Pancreas (tissue), 10 donors: ENCODE results near the gene ZC3H4. TPM values are rescaled to one million over a fixed set of nuclear protein-coding genes. Genes with fewer than 3 reads are reported as not detected.

ENCODE experiments used
- ATAC-seq, 4 donors: fragments of 200-7000 bp; cut with Tn5 transposase; one replicate each; pipeline versions ENCODE4 v1.8.0 to v1.9.1; 2020; ENCODE audit warnings: mild to moderate bottlenecking in 4 of 4, moderate library complexity in 4 of 4
- DNase-seq, 6 donors: peaks; one replicate each; pipeline ENCODE4 v3.0.0-alpha.2; 2020
- FAIRE-seq: peaks from 2 replicates; lab custom pipeline; 2012; peaks lifted over from hg19 to GRCh38; lab: Jason Lieb, UNC
- H3K27ac ChIP-seq, 4 donors: fragments of 200-600 bp; sonication (generic); 1 replicate in 3 of 4; 2 replicates in 1 of 4; pipeline versions ENCODE4 v1.5.0 to v1.8.0; 2020
- H3K27me3 ChIP-seq, 4 donors: fragments of 200-600 bp; one replicate each; pipeline ENCODE4 v1.8.0; 2021
- H3K36me3 ChIP-seq, 3 donors: fragments of 200-600 bp; sonication (generic) in 1 of 3; one replicate each; pipeline versions ENCODE4 v1.5.0 to v1.8.0; 2020 to 2021
- H3K4me1 ChIP-seq, 3 donors: fragments of 200-600 bp; one replicate each; pipeline ENCODE4 v1.8.0; 2021
- H3K4me3 ChIP-seq, 4 donors: fragments of 200-600 bp; sonication (generic) in 2 of 4; one replicate each; pipeline versions ENCODE4 v1.5.0 to v1.8.0; 2020 to 2021
- H3K9me3 ChIP-seq, 4 donors: fragments of 200-600 bp; one replicate each; pipeline ENCODE4 v1.8.0; 2021
- CTCF ChIP-seq, 4 donors: fragments of 200-600 bp; sonication (generic) in 3 of 4; IDR thresholded peaks; one replicate each; pipeline versions ENCODE4 v1.5.0 to v1.8.0; 2021; ENCODE audit warnings: antibody characterized with exemption in 4 of 4
- WGBS, 2 donors: extraction: QIAGEN DNeasy Blood & Tissue Kit; methylation state at CpG; one replicate each; pipeline ENCODE4 v1.1.7; 2013; 5-methylcytosine and 5-hydroxymethylcytosine counted together
- intact Hi-C, 3 donors: fragments of 100-400 bp; cut with DNase I; formaldehyde crosslinking; loops; one replicate each; pipeline versions ENCODE4 v1.11.1 to v1.14.2; 2022
- polyA plus RNA-seq, 2 donors: library from polyadenylated mRNA; stranded (reverse); fragments of 200-250 nt; gene quantifications; one replicate each; pipeline ENCODE4 v1.2.3, GENCODE V29; 2013
- total RNA-seq, 6 donors: library from RNA; stranded (reverse); fragmentation: NEBNext Ultra II Directional in 4 of 6; extraction: Animal tissue kit (Norgen Biotek cat#: 25700) in 4 of 6; gene quantifications; one replicate each; pipeline versions ENCODE4 v1.2.1 to v1.2.4, GENCODE V29; 2021 to 2023
- donor health status: healthy with polysubstance abuse.
- donor health status: DM: no; HTN: no; CAD: no; lungs with moderate emphysema.
- donor health status: DM: no; HTN: no; CAD: no.
- donor health status: control.
- donor health status: control.
- donor health status: Bipolar disorder and iron deficiency.
- donor health status: DM: yes; HTN: yes; CAD: no.
- donor health status: DM: no; HTN: no; CAD: no.
- donor health status: DM: no; HTN: no; CAD: no.
- donor health status: DM: yes; HTN: yes; CAD: no.

The ZC3H4 gene
- total and polyA plus RNA-seq, 8 donors = 8.1 to 30.4 (median 19.1) TPM

DNA sequence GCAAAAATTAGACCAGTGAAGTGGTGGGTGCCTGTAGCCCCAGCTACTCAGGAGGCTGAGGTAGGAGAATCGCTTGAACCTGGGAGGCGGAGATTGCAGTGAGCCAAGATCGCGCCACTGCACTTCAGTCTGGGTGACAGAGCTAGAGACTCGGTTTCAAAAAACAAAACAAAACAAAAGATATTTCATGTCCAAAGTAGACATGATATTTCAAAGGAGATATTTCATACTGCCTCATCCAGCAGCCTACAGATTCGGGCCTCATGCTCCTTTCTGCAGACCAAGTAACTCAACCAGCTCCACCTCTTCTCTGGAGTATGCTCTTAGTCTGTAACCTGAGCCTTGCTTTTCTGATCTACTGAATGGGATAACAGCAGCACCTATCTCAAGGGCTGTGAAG is 15.0 kb downstream of the ZC3H4 start:
- Histone ChIP-seq H3K27ac (peak overlapping the region in 1 of 4 donors; percentile 95), H3K27me3 (no peaks in the 10 kb centered on the region), H3K4me1 (peaks cover 31 to 50% (median 33%) of the 10 kb centered on the region in 3 donors), H3K36me3 (peaks cover 0 to 7% (median 0%) of the 10 kb centered on the region in 3 donors), H3K9me3 (no peaks in the 10 kb centered on the region), H3K4me3 (no peak overlapping the region)
- 85 to 89% methylated on average over 6 of the region's 6 CpGs for WGBS, 2 donors
- DNase-seq (no peak), FAIRE-seq (no peak), ATAC-seq (no peak)
- TF ChIP-seq CTCF (IDR thresholded peaks at IDR 0.05) = no peak
- intact Hi-C loops = no loop called here

- H3K27ac ChIP-seq = peak overlapping the region; percentile 75 to 95 (median 87)
- 81 to 84% methylated on average over 31 of the region's 31 CpGs for WGBS, 2 donors
- intact Hi-C loops = no loop called here
- peaks cover 31 to 50% (median 33%) of the 10 kb centered on the region in 3 donors for H3K4me1 ChIP-seq
- DNase-seq = peak in 2 of 6 donors; percentile 39 to 48
- ATAC-seq = no peak
- FAIRE-seq = no peak
- H3K9me3 ChIP-seq = no peaks in the 10 kb centered on the region
- H3K4me3 ChIP-seq = no peak overlapping the region
- H3K27me3 ChIP-seq = no peaks in the 10 kb centered on the region
- peaks cover 0 to 11% (median 0%) of the 10 kb centered on the region in 3 donors for H3K36me3 ChIP-seq
- TF ChIP-seq CTCF (IDR thresholded peaks at IDR 0.05) = no peak
Measured at GRCh38 chr19:47097396-47098201, 16.0 kb downstream of the ZC3H4 start.

DNA sequence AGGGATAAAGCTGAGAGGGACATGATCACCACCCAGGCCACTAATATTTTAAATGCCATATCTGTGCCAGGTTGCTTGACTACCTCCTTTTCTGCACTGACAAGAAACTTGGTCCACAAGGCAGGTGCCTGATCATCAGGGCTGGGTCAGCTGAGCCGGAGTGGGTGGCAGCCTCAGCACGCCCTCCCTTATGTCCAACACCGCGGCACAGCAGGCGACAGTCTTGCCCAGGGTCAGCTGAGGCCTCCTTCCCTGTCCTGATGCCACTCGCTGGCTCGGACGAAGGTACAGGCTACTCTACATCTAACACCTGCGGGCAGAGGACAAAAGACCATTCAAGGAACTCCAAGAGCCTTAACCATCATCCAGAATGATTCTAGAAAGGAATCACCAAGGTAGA is 16.9 kb downstream of the ZC3H4 start:
- H3K4me3 ChIP-seq = no peak overlapping the region
- intact Hi-C loops = no loop called here
- ATAC-seq (peak; percentile 35 to 57 (median 48)), DNase-seq (peak in 3 of 6 donors; percentile 43 to 63 (median 53)), FAIRE-seq (no peak)
- WGBS, 2 donors = 21 to 22% methylated on average over 9 of the region's 9 CpGs
- H3K36me3 ChIP-seq = peaks cover 0 to 15% (median 0%) of the 10 kb centered on the region in 3 donors
- no peaks in the 10 kb centered on the region for H3K9me3 ChIP-seq
- TF ChIP-seq CTCF (IDR thresholded peaks at IDR 0.05) = no peak
- H3K27me3 ChIP-seq = no peaks in the 10 kb centered on the region
- H3K27ac ChIP-seq = peak overlapping the region; percentile 75 to 95 (median 87)
- peaks cover 31 to 50% (median 33%) of the 10 kb centered on the region in 3 donors for H3K4me1 ChIP-seq

DNA sequence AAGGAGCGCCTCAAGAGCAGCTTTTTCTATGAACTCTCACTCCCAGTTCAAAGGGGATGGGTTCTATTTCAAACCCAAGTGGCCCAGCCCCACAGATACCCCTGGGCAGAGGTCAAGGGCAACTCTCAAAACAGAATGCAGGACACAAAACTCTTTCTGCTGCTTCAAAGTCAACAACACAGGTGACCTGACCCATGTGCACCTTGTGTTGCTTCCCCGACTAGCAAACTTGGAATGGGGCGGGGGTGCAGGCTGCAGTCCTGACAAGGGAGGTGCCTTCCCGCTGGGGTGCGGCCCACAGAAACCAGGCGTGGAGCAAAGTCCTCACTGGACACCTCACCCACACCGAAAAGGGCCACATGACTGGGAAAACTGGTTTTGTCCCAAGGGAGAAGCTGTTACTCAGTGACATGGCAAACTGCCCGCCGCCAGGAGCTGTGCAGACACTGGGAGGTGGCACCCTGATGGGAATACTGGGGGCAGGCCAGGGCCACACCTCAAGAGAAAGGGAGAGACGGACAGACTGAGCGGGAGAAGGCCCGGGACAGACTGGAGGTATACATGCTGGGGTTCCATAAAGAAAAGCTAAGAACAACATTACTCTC is 17.4 kb downstream of the ZC3H4 start:
- DNase-seq = peak; percentile 93 to 97 (median 95)
- intact Hi-C loops = no loop called here
- 18 to 22% methylated on average over 12 of the region's 12 CpGs for WGBS, 2 donors
- TF ChIP-seq CTCF (IDR thresholded peaks at IDR 0.05) = no peak
- no peak for FAIRE-seq
- Histone ChIP-seq H3K36me3 (peaks cover 0 to 15% (median 0%) of the 10 kb centered on the region in 3 donors), H3K27me3 (no peaks in the 10 kb centered on the region), H3K27ac (peak overlapping the region; percentile 75 to 95 (median 87)), H3K9me3 (no peaks in the 10 kb centered on the region), H3K4me3 (no peak overlapping the region), H3K4me1 (peaks cover 31 to 50% (median 33%) of the 10 kb centered on the region in 3 donors)
- peak; percentile 88 to 90 (median 90) for ATAC-seq
